Prostate gland (tissue), 2 donors: ENCODE measurements around the gene CDH11. TPM values are rescaled to one million over a fixed set of nuclear protein-coding genes. Genes with fewer than 3 reads are reported as not detected.

Experiments
- DNase-seq: peaks from one replicate; pipeline ENCODE4 v3.0.0-alpha.2; 2019; ENCODE audit warnings: low spot score
- H3K27ac ChIP-seq, 2 donors: fragments of 200-600 bp; sonication (generic); 2 replicates each; pipeline ENCODE4 v1.5.1; 2017 to 2019
- H3K27me3 ChIP-seq: fragments of 200-600 bp; sonication (generic); replicated peaks from 2 replicates; pipeline ENCODE4 v1.5.1; 2019; ENCODE audit not compliant: insufficient read depth
- H3K36me3 ChIP-seq, 2 donors: fragments of 200-600 bp; sonication (generic); 1 replicate in 1 of 2; 2 replicates in 1 of 2; pipeline versions ENCODE4 v1.5.1 to v1.8.1; 2017 to 2019
- H3K4me1 ChIP-seq: fragments of 200-600 bp; sonication (generic); replicated peaks from 2 replicates; pipeline ENCODE4 v1.5.1; 2019
- H3K4me3 ChIP-seq, 2 donors: fragments of 200-600 bp; sonication (generic); 2 replicates each; pipeline ENCODE4 v1.5.1; 2017 to 2019
- H3K9me3 ChIP-seq: fragments of 200-600 bp; sonication (generic); 2 replicates; pipeline ENCODE4 v1.5.1; 2017
- POLR2A ChIP-seq: fragments of 450-650 bp; IDR thresholded peaks from one replicate; pipeline ENCODE4 v1.6.1; 2016; ENCODE audit warnings: antibody characterized with exemption, mild to moderate bottlenecking
- POLR2AphosphoS5 ChIP-seq: sonication (generic); formaldehyde crosslinking; IDR thresholded peaks from one replicate; pipeline ENCODE4 v1.6.1; 2017; ENCODE audit warnings: antibody characterized with exemption
- WGBS: methylation state at CpG from one replicate; pipeline ENCODE4 v1.1.5; 2018; 5-methylcytosine and 5-hydroxymethylcytosine counted together
- intact Hi-C: fragments of 100-400 bp; cut with DNase I; formaldehyde crosslinking; loops from one replicate; pipeline ENCODE4 v1.14.2; 2022
- total RNA-seq, 2 donors: library from RNA; depleted of rRNA; stranded (reverse); fragments of >200 nt; gene quantifications; one replicate each; pipeline ENCODE4 v1.1.0, GENCODE V29; 2016
- TF ChIP-seq, protein P1 (sequence below), 4 experiments: fragments of 200-600 bp in 2 of 4; fragments of 450-650 bp in 2 of 4; sonication (generic) in 2 of 4; IDR thresholded peaks; 1 replicate in 3 of 4; 2 replicates in 1 of 4; pipeline ENCODE4 v1.5.1; 2016 to 2019; ENCODE audit warnings: antibody characterized with exemption in 4 of 4, mild to moderate bottlenecking in 2 of 4, moderate library complexity in 2 of 4

CDH11 gene
- total RNA-seq: 10 to 100 TPM; 24.2 to 70.5 TPM

DNA sequence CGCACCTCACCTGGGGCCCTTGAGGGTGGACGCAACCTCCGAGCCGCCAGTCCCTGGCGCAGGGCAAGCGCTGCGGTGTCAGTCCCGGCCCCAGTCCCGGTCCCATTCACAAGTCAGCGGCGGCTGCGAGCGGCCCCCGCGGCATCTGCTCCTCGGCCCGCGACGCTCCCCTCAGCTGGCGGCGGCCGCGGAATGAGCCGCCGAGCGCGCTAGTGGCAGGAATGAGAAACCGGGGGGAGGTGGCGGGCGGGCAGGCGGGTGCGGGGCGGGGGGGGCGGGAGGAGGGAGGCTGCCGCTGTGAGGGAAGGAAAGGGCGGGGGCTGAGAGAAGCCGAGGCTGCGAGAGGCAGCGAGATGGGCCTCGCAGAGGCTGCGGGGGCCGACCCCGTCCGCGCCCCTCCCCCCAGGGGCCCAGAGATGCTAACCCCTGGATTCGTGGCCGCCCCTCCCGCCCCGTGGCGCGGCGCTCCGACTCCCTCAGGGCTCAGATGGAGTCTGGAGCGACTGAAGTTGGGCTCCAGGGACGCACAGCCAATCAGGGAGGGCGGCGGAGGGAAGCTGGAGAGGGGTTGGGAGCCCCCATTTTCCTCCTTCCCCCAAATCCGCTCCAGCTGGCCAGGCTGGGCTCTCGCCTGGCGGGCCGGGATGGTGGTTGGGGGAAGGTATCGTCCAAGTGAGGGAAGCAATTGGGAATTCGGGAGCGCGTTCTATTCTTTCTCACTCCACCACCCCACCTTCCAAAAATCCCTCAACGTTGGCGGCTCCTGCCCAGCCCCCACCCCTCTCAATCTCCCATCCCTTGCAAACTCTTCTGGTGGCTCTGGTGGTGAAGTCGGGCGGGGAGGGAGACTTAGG lies at the start of gene CDH11:
Gene CDH11, minus strand, starts transcription at position 194 of the 854 bp plus-strand sequence. CDS start 117,194 bp downstream, outside the sequence.
- Histone ChIP-seq H3K4me1 (peaks cover 5% of the 10 kb centered on the region), H3K4me3 (peak within 1 kb of the TSS; percentile 44 to 49), H3K36me3 (no peaks in the 10 kb centered on the region), H3K9me3 (no peaks in the 10 kb centered on the region), H3K27ac (peak within 1 kb of the TSS; percentile 78 to 86), H3K27me3 (no peaks in the 10 kb centered on the region)
- intact Hi-C loops: loop anchor here (5.0 to 10.0 kb wide), 2 partner anchors 183 to 1150 kb away; no protein-coding TSS in a partner anchor
- TF ChIP-seq POLR2AphosphoS5: peak; percentile 11
- TF ChIP-seq, protein P1, sequence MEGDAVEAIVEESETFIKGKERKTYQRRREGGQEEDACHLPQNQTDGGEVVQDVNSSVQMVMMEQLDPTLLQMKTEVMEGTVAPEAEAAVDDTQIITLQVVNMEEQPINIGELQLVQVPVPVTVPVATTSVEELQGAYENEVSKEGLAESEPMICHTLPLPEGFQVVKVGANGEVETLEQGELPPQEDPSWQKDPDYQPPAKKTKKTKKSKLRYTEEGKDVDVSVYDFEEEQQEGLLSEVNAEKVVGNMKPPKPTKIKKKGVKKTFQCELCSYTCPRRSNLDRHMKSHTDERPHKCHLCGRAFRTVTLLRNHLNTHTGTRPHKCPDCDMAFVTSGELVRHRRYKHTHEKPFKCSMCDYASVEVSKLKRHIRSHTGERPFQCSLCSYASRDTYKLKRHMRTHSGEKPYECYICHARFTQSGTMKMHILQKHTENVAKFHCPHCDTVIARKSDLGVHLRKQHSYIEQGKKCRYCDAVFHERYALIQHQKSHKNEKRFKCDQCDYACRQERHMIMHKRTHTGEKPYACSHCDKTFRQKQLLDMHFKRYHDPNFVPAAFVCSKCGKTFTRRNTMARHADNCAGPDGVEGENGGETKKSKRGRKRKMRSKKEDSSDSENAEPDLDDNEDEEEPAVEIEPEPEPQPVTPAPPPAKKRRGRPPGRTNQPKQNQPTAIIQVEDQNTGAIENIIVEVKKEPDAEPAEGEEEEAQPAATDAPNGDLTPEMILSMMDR (IDR thresholded peaks at IDR 0.05): peak in 3 of 4 experiments; percentile 20 to 31 (median 23)
- TF ChIP-seq POLR2A: no peak
- DNase-seq: peak; percentile 22
- 2% methylated on average over 32 of the region's 69 CpGs for WGBS

DNA sequence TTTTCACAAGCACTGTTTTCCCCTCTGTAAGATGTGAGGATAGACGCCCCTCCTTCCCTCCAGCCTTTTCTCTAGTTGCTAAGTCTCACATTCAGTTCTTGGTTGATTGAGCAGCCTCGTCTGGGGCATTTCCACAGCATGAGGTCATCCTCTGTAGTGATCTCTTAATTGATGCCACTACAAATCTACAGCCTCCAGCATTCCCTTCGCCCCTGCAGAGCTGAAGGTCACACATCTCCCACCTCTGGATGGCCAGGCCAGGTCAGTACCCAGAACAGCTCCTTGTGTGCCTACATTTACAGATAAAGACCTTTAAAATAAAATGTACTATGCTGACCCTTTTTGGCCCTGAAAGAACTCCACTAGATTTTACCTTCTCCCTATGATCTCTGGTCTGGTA lies 32.5 kb upstream of the CDH11 start:
- Histone ChIP-seq H3K4me1 (no peaks in the 10 kb centered on the region), H3K36me3 (no peaks in the 10 kb centered on the region), H3K27me3 (no peaks in the 10 kb centered on the region), H3K4me3 (no peak overlapping the region), H3K27ac (no peak overlapping the region), H3K9me3 (no peaks in the 10 kb centered on the region)
- intact Hi-C loops: no loop called here
- 54% methylated on average over 3 of the region's 3 CpGs for WGBS
- no peak for DNase-seq
- TF ChIP-seq, protein P1 (IDR thresholded peaks at IDR 0.05): no peak
- TF ChIP-seq POLR2A (no peak), POLR2AphosphoS5 (no peak)

- H3K36me3 ChIP-seq: no peaks in the 10 kb centered on the region
- 81% methylated on average over 1 of the region's 1 CpG for WGBS
- H3K27ac ChIP-seq: no peak overlapping the region
- TF ChIP-seq POLR2AphosphoS5: no peak
- TF ChIP-seq, protein P1 (IDR thresholded peaks at IDR 0.05): no peak
- H3K4me3 ChIP-seq: no peak overlapping the region
- H3K27me3 ChIP-seq: no peaks in the 10 kb centered on the region
- no peaks in the 10 kb centered on the region for H3K4me1 ChIP-seq
- no peak for DNase-seq
- no peaks in the 10 kb centered on the region for H3K9me3 ChIP-seq
- intact Hi-C loops: no loop called here
Observed at GRCh38 chr16:65153365-65154105, 31.7 kb upstream of the CDH11 start.

DNA sequence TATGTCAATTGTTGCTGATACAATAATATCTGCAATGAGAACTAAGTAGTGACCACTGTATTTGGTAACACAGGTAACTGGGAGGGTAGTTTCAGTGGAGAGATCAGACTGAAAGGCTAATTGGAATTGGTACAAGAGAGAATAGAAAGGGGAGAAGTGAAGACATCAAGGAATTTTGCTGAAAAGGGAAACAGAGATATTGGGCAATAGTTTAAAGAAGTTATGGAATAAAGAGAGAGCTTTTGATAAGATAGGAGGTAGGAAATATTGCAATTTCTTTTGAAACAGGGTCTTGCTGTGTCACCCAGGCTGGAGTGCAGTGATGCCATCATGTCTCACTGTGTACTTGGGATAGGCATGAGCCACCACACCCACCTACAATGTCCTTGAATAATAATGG lies 26.9 kb upstream of the CDH11 start:
- intact Hi-C loops: no loop called here

GRCh38 chr16:65142276-65142675 lies 20.4 kb upstream of the CDH11 start:
- WGBS: 95% methylated on average over 3 of the region's 3 CpGs
- H3K4me3 ChIP-seq: no peak overlapping the region
- no peaks in the 10 kb centered on the region for H3K4me1 ChIP-seq
- intact Hi-C loops: no loop called here
- no peaks in the 10 kb centered on the region for H3K9me3 ChIP-seq
- no peaks in the 10 kb centered on the region for H3K36me3 ChIP-seq
- no peaks in the 10 kb centered on the region for H3K27me3 ChIP-seq
- TF ChIP-seq POLR2A (no peak), POLR2AphosphoS5 (no peak)
- TF ChIP-seq, protein P1 (IDR thresholded peaks at IDR 0.05): no peak
- H3K27ac ChIP-seq: no peak overlapping the region
- no peak for DNase-seq

More for the DNA sequence above, 26.9 kb upstream of the CDH11 start:
- no peaks in the 10 kb centered on the region for H3K27me3 ChIP-seq
- H3K4me1 ChIP-seq: no peaks in the 10 kb centered on the region
- H3K27ac ChIP-seq: no peak overlapping the region
- no peaks in the 10 kb centered on the region for H3K9me3 ChIP-seq
- no peaks in the 10 kb centered on the region for H3K36me3 ChIP-seq
- DNase-seq: no peak
- no peak for TF ChIP-seq POLR2AphosphoS5
- no peak overlapping the region for H3K4me3 ChIP-seq
